Neural cell (in vitro differentiated cells): ENCODE data around the gene MCM3AP.

ENCODE experiments used
- CTCF ChIP-seq: fragments of 450-650 bp; IDR thresholded peaks from 2 replicates; pipeline ENCODE4 v1.5.1; 2014; ENCODE audit warnings: antibody characterized with exemption, mild to moderate bottlenecking, moderate library complexity; ENCODE audit not compliant: poor library complexity, severe bottlenecking
- EP300 ChIP-seq: fragments of 450-650 bp; conservative IDR thresholded peaks from 2 replicates; pipeline ENCODE4 v1.6.1; 2014; ENCODE audit warnings: antibody characterized with exemption, mild to moderate bottlenecking, moderate library complexity; ENCODE audit not compliant: poor library complexity, severe bottlenecking
- EZH2 ChIP-seq: fragments of 200-600, 300-800 bp; shearing (Covaris generic), sonication (generic); IDR thresholded peaks from 2 replicates; pipeline ENCODE4 v1.6.1; 2014; ENCODE audit warnings: antibody characterized with exemption, low read length, borderline replicate concordance, mild to moderate bottlenecking; ENCODE audit not compliant: insufficient read depth, poor library complexity, severe bottlenecking
- POLR2AphosphoS5 ChIP-seq: IDR thresholded peaks from 2 replicates; pipeline ENCODE4 v1.6.1; 2012

GRCh38 chr21:46322351-46323226 is 37.2 kb upstream of the MCM3AP start:
- TF ChIP-seq CTCF (no peak), POLR2AphosphoS5 (no peak), EZH2 (no peak), EP300 (no peak)
